HG02938 (cell line): ENCODE data around the gene BANK1.
A peak's percentile ranks its signal among the peaks of the same experiment; 100 is the strongest.

Source experiments
- ATAC-seq: cut with Tn5 transposase; IDR thresholded peaks from one replicate; pipeline ENCODE4 v1.9.1; 2021; ENCODE audit warnings: mild to moderate bottlenecking, moderate library complexity; ENCODE audit not compliant: unreplicated experiment

The BANK1 gene

GRCh38 chr4:101790521-101791181 is at the start of gene BANK1:
Gene BANK1, plus strand, starts transcription at chr4:101790730. Its CDS starts 151 bp downstream, at chr4:101790881.
- peak; percentile 99 for ATAC-seq

GRCh38 chr4:101753721-101754120 is 36.8 kb upstream of the BANK1 start:
- ATAC-seq: no peak

- ATAC-seq: no peak
Observed at GRCh38 chr4:101756181-101756580, 34.3 kb upstream of the BANK1 start.

- no peak for ATAC-seq
Observed at GRCh38 chr4:101761405-101761804, 29.1 kb upstream of the BANK1 start.

- no peak for ATAC-seq
Observed at GRCh38 chr4:101762025-101762424, 28.5 kb upstream of the BANK1 start.

- ATAC-seq: no peak
Observed at GRCh38 chr4:101762534-101762933, 28.0 kb upstream of the BANK1 start.

- ATAC-seq: no peak
Observed at GRCh38 chr4:101763576-101763975, 27.0 kb upstream of the BANK1 start.

GRCh38 chr4:101774807-101775206 is 15.7 kb upstream of the BANK1 start:
- no peak for ATAC-seq

- ATAC-seq: no peak
Observed at GRCh38 chr4:101777431-101777830, 13.1 kb upstream of the BANK1 start.

- no peak for ATAC-seq
Observed at GRCh38 chr4:101780284-101780683, 10.2 kb upstream of the BANK1 start.

GRCh38 chr4:101782546-101782945 is 8.0 kb upstream of the BANK1 start:
- no peak for ATAC-seq

- ATAC-seq: no peak
Observed at GRCh38 chr4:101784957-101785356, 5.6 kb upstream of the BANK1 start.

- no peak for ATAC-seq
Observed at GRCh38 chr4:101785486-101785885, 5.0 kb upstream of the BANK1 start.

- no peak for ATAC-seq
Observed at GRCh38 chr4:101787701-101788316, 2.7 kb upstream of the BANK1 start.

GRCh38 chr4:101791182-101791558 is 640 bp downstream of the BANK1 start:
- no peak for ATAC-seq

GRCh38 chr4:101792056-101792590 is 1.6 kb downstream of the BANK1 start:
- ATAC-seq: no peak

- no peak for ATAC-seq
Observed at GRCh38 chr4:101793397-101793796, 2.9 kb downstream of the BANK1 start.

- ATAC-seq: no peak
Observed at GRCh38 chr4:101794806-101795205, 4.3 kb downstream of the BANK1 start.

GRCh38 chr4:101795704-101796103 is 5.2 kb downstream of the BANK1 start:
- ATAC-seq: no peak

- no peak for ATAC-seq
Observed at GRCh38 chr4:101801958-101802357, 11.4 kb downstream of the BANK1 start.

GRCh38 chr4:101806914-101807313 is 16.4 kb downstream of the BANK1 start:
- peak; percentile 99 for ATAC-seq

- peak; percentile 35 for ATAC-seq
Observed at GRCh38 chr4:101807351-101807750, 16.8 kb downstream of the BANK1 start.
